HG02943 (cell line): ENCODE data around the gene MYL1.

Experiments used
- ATAC-seq: cut with Tn5 transposase; IDR thresholded peaks from one replicate; pipeline ENCODE4 v1.9.1; 2021; ENCODE audit warnings: mild to moderate bottlenecking, low read depth, moderate library complexity; ENCODE audit not compliant: unreplicated experiment

The MYL1 gene

GRCh38 chr2:210315015-210315788 is at the start of gene MYL1:
MYL1 (minus strand) TSS chr2:210315174; CDS start chr2:210315042, 132 bp downstream.
- ATAC-seq, result no peak

DNA sequence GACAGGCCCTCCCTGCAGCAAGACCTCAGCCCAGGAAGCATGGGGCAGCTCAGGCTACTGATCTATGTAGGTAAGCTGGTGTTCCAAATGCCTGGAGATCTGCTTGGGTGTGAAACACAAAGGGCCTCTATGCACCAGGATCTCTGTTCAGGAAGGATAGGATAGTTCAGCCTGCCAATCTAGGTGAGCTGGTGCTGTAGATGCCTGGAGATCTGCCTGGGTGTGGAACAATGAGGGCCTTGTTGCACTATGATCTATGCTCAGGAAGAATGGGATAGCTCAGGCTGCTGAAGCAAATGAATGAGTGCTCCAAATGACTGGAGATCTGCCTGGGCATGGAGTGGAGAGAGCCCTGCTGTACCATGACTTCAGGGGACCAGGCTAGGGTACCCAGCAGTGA is 48.9 kb upstream of the MYL1 start:
- ATAC-seq, result no peak

DNA sequence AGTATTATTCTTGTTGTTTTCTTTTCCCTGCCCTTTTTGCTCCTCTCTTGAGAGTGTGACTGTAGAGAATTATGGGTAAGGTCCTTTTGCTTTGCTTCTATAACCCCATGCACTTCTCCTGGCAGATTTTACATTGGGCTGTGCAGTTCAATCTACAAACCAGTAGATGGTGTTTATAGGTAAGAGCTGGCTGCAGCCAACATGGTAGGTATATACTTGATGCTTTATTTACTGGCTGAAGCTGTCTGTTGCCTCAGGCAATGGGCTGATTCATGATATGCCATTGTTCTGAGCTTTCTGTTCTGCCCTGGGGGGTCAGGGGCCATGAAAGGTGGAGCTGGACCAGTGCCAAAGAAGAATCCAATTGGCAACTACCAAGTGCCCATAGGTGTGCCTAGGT is 48.3 kb upstream of the MYL1 start:
- ATAC-seq, result no peak

DNA sequence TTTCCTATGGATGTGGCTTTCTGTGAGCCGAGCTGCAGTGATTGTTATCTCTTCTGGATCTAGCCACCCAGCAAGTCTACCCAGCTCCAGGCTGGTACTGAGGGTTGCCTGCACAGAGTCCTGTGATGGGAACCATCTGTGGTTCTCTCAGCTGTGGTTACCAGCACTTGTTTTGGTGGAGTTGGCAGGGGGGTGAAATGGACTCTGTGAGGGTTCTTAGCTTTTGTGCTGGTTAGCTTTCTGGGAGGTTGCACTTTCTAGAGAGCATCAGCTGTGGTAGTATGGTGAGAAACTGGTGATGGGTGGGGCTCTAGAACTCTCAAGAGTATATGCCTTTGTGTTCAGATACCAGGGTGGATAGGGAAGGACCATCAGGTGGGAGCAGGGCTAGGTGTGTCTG is 45.4 kb upstream of the MYL1 start:
- no peak for ATAC-seq

GRCh38 chr2:210356944-210357343 is 42.0 kb upstream of the MYL1 start:
- ATAC-seq, result no peak

DNA sequence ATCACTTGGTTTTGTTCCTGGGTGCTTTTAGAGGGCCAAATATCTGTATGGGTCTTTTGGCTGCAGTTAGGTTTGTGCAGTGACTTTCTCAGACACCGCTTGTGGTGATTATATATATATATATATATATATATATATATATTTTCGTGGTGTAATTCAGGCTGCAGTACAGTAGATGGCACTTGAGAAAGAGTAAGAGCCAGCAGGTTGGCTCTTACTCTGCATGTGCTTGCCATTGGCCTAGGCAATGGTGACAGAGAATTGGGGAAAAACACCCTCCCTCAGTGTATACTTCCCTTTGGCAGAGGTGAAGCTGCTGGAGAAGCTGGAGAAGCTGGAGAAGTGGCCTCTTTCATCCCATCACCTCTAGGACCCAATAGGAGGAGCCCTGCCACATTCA is 22.2 kb upstream of the MYL1 start:
- ATAC-seq, result no peak

GRCh38 chr2:210324906-210325305 is 9.9 kb upstream of the MYL1 start:
- ATAC-seq, result no peak

- no peak for ATAC-seq
These were observed 9.5 kb upstream of the MYL1 start for GRCh38 chr2:210324458-210324857.

GRCh38 chr2:210323003-210323402 is 8.0 kb upstream of the MYL1 start:
- no peak for ATAC-seq

- ATAC-seq, result no peak
These were observed 3.9 kb upstream of the MYL1 start for GRCh38 chr2:210318891-210319290.

GRCh38 chr2:210318486-210318885 is 3.5 kb upstream of the MYL1 start:
- no peak for ATAC-seq

DNA sequence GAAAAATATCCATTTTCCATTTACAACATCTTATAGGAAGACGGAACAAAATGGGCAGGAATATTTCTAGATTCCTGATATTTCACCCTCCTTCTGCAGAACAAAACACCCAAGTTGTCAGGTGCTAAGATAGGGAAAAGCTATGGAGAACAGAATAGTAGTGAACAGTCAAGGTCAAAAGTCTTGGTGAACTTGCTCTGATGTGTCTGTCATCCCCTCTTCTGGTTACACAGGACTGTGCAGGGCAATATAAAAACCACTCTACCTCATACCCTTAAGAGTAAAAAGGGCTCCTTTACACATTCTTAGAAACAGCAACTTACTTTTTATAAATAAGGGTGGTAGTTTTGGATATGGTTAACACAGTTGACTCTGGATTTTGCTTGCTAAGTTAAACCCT is 4.4 kb downstream of the MYL1 start:
- no peak for ATAC-seq

DNA sequence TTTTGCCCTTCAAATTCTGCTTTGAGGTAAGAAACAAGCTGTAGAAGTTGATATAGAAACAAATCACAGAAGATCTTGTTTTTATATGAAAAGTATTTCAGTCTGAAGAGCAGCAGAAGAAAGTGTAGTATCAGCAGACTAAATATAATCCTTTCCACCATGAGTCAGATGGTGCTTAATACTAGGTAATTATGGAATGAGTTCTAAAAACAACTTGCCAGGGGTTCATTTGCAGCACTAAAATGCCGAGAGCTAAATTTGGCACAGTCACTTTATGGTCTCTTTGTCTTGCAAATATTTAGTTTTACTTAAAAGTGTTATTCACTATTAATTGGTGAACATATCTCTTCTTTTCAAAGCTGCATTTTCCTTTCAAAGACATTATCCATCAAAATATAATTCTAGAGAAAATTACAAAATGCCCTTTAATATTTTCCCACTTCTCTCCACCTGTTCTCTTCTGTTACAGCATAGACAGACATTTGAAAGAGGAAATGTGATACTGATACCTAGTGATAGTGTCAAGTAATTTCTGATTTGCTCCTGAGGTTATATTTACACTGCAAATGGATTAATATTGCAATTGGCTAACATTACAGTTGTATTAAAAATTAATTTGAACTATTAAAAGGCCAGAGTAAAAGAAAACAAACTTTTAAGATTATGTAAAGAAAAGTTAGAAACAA is 5.3 kb downstream of the MYL1 start:
- ATAC-seq, result no peak

GRCh38 chr2:210303498-210303897 is 11.5 kb downstream of the MYL1 start:
- no peak for ATAC-seq

DNA sequence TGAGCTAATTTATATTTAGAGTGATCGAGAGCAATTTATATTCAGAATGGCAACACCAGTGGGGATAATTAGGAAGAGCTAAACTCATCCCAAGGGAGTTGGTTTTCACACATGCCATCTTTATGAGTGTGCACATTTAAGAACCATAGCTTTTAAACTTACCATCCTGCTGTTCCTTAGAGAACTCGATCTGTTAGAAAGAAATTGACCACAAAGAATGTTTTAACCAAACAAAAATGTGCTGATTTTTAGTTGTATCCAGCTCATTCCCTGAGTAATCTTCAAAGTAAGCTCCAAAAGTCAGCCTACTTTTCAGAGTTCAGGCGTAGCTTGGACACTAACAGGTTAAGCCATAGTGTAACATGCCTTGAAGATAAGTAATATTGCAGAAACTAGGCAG is 12.6 kb downstream of the MYL1 start:
- no peak for ATAC-seq

GRCh38 chr2:210299866-210300373 is 15.1 kb downstream of the MYL1 start:
- no peak for ATAC-seq

DNA sequence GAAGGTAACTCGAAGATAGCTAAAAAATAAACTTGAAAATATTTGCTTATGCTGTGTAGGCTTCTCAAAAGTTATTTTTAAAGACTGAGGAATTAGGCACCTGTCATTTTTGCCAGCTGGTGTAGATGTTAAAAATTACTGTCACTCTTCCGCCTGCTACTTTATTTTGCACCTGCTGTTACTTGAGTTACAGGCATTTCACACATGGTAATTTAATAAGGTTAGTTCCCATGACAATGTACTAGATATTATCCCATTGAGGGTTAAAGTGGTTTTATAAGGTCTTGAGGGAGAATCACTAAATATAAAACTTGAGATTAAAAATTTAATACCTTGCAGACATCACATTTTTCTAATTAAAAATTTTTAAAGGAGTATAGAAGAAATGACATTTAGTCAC is 26.6 kb downstream of the MYL1 start:
- ATAC-seq, result no peak

- ATAC-seq, result no peak
These were observed 27.7 kb downstream of the MYL1 start for GRCh38 chr2:210287301-210287700.

DNA sequence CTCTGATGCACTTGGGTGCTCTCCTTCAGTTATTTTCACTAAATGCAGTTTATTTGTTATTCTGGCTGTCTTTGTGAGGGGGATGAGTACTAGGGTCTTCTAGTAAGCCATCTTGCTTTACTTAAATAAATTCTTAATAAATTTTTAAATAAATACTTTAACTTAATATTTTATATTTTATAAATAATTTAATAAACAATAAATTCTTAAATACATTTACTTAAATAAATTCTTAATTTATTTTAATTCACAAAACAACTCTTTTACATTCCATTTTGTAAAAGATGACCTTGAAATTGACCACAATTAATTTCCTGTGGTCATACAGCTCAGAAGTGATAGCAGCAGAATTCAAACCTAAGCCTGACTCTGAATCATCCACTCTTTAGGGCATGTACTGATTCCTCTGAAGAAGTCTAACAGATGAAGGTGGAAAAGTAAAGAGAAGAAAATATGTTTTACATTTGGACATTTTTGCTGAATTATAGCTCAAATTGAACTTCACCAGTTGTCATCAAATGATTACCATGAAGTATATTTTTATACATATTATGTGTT is 28.8 kb downstream of the MYL1 start:
- ATAC-seq, result no peak

DNA sequence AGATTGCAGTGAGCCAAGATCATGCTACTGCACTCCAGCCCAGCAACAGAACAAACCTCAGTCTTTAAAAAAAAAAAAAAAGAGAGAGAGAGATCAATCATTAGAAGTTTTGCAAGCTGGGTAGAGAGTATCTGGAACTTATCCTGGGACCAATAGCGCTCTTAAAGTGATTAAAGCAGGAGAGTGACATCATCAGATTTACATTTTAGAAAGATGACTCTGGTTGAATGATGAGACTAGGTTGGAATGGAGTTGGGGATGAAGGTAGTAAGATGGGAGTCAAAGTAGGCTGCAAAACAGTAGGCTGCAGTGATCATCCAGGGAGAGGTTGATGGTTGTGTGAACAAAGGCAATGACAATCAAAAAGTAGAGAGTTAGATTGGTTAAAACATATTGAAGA is 37.8 kb downstream of the MYL1 start:
- no peak for ATAC-seq

DNA sequence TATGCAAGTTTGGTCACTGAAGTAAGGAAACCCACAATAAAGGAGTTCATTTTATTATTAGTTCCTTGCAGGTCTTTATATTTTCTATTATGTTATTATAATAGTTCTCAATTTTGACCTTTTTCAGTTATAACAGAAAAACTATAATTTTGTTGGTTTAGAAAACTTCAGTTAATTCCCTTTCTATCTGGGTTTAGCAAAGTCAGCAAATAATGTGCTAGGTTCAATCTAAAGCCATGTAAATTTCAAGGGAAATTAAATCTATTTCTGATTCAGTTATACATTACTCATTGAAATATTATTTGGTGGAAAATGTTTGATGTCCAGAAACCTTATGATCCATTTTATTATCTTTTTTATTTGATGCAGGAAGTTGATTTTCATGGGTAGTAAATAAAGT is 43.7 kb downstream of the MYL1 start:
- ATAC-seq, result no peak

DNA sequence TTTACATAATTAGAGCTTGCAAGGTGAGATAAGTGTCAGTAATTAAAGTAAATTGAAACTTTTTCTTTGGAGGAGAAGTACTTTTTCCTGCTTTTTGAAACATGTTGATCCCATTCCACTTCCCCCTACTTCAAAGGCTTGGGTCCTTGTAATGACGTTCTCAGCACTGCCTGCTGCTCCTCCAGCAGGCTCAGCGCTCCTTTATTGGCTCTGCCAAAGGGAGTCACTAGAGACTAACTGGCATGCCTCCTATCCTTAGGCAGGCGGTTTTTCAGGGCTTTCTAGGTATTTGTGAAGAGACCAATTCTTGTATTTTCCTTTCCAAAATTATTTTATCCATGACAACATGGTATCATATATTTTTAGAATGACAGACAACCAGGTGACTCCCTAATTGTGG is 45.8 kb downstream of the MYL1 start:
- ATAC-seq, result no peak
